ENCODE measurements around the gene LRRC8D. TPM values are rescaled to one million over a fixed set of nuclear protein-coding genes. Genes with fewer than 3 reads are reported as not detected.

Gene LRRC8D
- total and polyA plus RNA-seq, 9 of the 15 experiments (the other 6 are each of a cell fraction or from before 2014, with no cell fraction given) = 3.4 to 53.9 (median 15.9) TPM

GRCh38 chr1:89822999-89823628 is 2.3 kb downstream of the LRRC8D start (continued):
- TF ChIP-seq ZNF398 (CRISPR knock-in tag; IDR thresholded peaks at IDR 0.05) (no peak), YY1 (IDR thresholded peaks at IDR 0.05; ENCODE audit: borderline replicate concordance in 1 of 3, control insufficient read depth in 1 of 3, extremely low read depth in 1 of 3, insufficient read depth in 3 of 3, insufficient read length in 1 of 3, insufficient replicate concordance in 2 of 3, low read depth in 1 of 3, low read length in 2 of 3) (no peak), NUFIP1 (IDR thresholded peaks at IDR 0.05; ENCODE audit: partially characterized antibody) (no peak), NEUROD1 (IDR thresholded peaks at IDR 0.05; ENCODE audit: borderline replicate concordance, low read depth, low read length, partially characterized antibody) (peak; percentile 48), ARID4B (CRISPR knock-in tag; IDR thresholded peaks at IDR 0.05) (no peak), HLTF (IDR thresholded peaks at IDR 0.05) (no peak), RHOXF2B (CRISPR knock-in tag; conservative IDR thresholded peaks at IDR 0.05) (no peak), MNT (conservative IDR thresholded peaks at IDR 0.05) (peak; percentile 66 to 83), ATF1 (CRISPR knock-in tag; IDR thresholded peaks at IDR 0.05) (no peak), ATF1 (tag; IDR thresholded peaks at IDR 0.05) (peak; percentile 3; the same call in 1 of the 2 replicates), CHD1 (IDR thresholded peaks at IDR 0.05; ENCODE audit: low read length) (no peak), BRF1 (IDR thresholded peaks at IDR 0.05; ENCODE audit: borderline replicate concordance, extremely low read depth, insufficient read length) (no peak), SMARCA4 (IDR thresholded peaks at IDR 0.05) (no peak; the same call in 1 of the 2 replicates), XRCC4 (IDR thresholded peaks at IDR 0.05; ENCODE audit: extremely low read depth, insufficient read depth, insufficient read length) (no peak), ZNF146 (CRISPR knock-in tag; IDR thresholded peaks at IDR 0.05; ENCODE audit: unreplicated experiment) (no peak), LCOR (CRISPR knock-in tag; IDR thresholded peaks at IDR 0.05) (peak; percentile 12; the same call in 1 of the 2 replicates), ZNF133 (CRISPR knock-in tag; IDR thresholded peaks at IDR 0.05) (no peak), ZNF766 (CRISPR knock-in tag; conservative IDR thresholded peaks at IDR 0.05) (0 out of 2 replicates have a peak, but pooled peaks have one; percentile 34), CC2D1A (IDR thresholded peaks at IDR 0.05) (no peak), THAP7 (CRISPR knock-in tag; IDR thresholded peaks at IDR 0.05) (no peak), XRCC3 (IDR thresholded peaks at IDR 0.05) (no peak)
